MM.1S (cell line): ENCODE measurements around the gene HSBP1.

Source experiments
- DNase-seq: peaks from one replicate; pipeline ENCODE4 v3.0.0-alpha.2; 2015
- H2AFZ ChIP-seq: fragments of 300-600 bp; sonication (generic); 2 replicates; pipeline ENCODE4 v1.6.0; 2016; ENCODE audit warnings: antibody characterized with exemption, low read length
- H3F3A ChIP-seq: fragments of 300-600 bp; sonication (generic); 2 replicates; pipeline ENCODE4 v1.6.1; 2016; ENCODE audit warnings: mild to moderate bottlenecking, antibody characterized with exemption, low read length, moderate library complexity, mixed read lengths; ENCODE audit not compliant: insufficient read depth
- H3K27ac ChIP-seq: fragments of 300-600 bp; sonication (generic); 2 replicates; pipeline ENCODE4 v1.5.1; 2016; ENCODE audit warnings: mild to moderate bottlenecking, low read length
- H3K27me3 ChIP-seq: fragments of 300-600 bp; sonication (generic); replicated peaks from 2 replicates; pipeline ENCODE4 v1.6.0; 2016; ENCODE audit warnings: low read length; ENCODE audit not compliant: insufficient read depth
- H3K36me3 ChIP-seq: fragments of 300-600 bp; sonication (generic); replicated peaks from 2 replicates; pipeline ENCODE4 v1.6.1; 2016; ENCODE audit warnings: mild to moderate bottlenecking, low read length, mixed read lengths; ENCODE audit not compliant: insufficient read depth
- H3K4me1 ChIP-seq: fragments of 300-600 bp; sonication (generic); 2 replicates; pipeline ENCODE4 v1.6.1; 2016; ENCODE audit warnings: low read length, mixed read lengths
- H3K4me2 ChIP-seq: fragments of 300-600 bp; sonication (generic); 2 replicates; pipeline ENCODE4 v1.6.0; 2016; ENCODE audit warnings: low read depth, low read length
- H3K4me3 ChIP-seq: fragments of 300-600 bp; sonication (generic); 2 replicates; pipeline ENCODE4 v1.5.1; 2016; ENCODE audit warnings: low read length, mixed read lengths
- H3K79me2 ChIP-seq: fragments of 300-600 bp; sonication (generic); 2 replicates; pipeline ENCODE4 v1.6.1; 2016; ENCODE audit warnings: mixed run types, low read length, mixed read lengths
- H3K9ac ChIP-seq: fragments of 300-600 bp; sonication (generic); 2 replicates; pipeline ENCODE4 v1.6.1; 2016; ENCODE audit warnings: low read length, mixed read lengths
- H3K9me2 ChIP-seq: fragments of 300-600 bp; sonication (generic); replicated peaks from 2 replicates; pipeline ENCODE4 v1.6.1; 2016; ENCODE audit warnings: mild to moderate bottlenecking, low read length, mixed read lengths; ENCODE audit not compliant: insufficient read depth
- H3K9me3 ChIP-seq: fragments of 300-600 bp; sonication (generic); replicated peaks from 2 replicates; pipeline ENCODE4 v1.6.1; 2016; ENCODE audit warnings: mild to moderate bottlenecking, low read length, mixed read lengths; ENCODE audit not compliant: insufficient read depth
- H4K20me1 ChIP-seq: fragments of 300-600 bp; sonication (generic); 2 replicates; pipeline ENCODE4 v1.6.1; 2016; ENCODE audit warnings: mild to moderate bottlenecking, low read length, moderate library complexity, mixed read lengths; ENCODE audit not compliant: insufficient read depth
- EZH2 ChIP-seq: fragments of 300-600 bp; sonication (generic); optimal IDR thresholded peaks from 2 replicates; pipeline ENCODE3; 2017; ENCODE audit warnings: low read depth, mild to moderate bottlenecking, antibody characterized with exemption, low read length, mixed read lengths
- EZH2phosphoT487 ChIP-seq: fragments of 300-600 bp; sonication (generic); IDR thresholded peaks from 2 replicates; pipeline ENCODE4 v1.6.1; 2018; ENCODE audit warnings: antibody characterized with exemption, low read length
- TF ChIP-seq, protein P1 (sequence below): fragments of 300-600 bp; sonication (generic); IDR thresholded peaks from 2 replicates; pipeline ENCODE4 v1.5.1; 2016; ENCODE audit warnings: antibody characterized with exemption, low read length, mixed read lengths

Gene HSBP1

DNA sequence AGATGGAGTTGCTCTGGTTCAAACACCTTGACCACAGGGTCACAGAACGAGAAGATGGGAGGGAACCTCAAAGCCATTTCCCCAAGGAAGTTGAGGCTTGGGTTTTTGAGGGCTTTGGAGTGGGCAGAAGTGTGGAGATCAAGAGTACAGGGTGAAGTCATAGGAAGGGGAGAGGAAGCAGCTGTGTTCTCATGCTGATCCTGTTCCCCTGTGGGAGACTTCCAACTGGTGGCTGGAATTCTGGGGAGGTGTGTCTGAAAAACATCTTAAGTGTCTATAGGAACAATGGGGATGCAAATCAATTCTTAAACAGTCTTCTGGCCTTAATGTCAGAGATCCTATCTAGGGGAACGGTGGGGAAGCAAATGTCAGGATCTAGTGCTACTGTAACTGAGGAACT is 38.8 kb upstream of the HSBP1 start:
- H3F3A ChIP-seq, result no peaks in the 10 kb centered on the region
- no peaks in the 10 kb centered on the region for H3K9me3 ChIP-seq
- no peak overlapping the region for H2AFZ ChIP-seq
- H3K9ac ChIP-seq, result no peak overlapping the region
- H4K20me1 ChIP-seq, result no peaks in the 10 kb centered on the region
- no peaks in the 10 kb centered on the region for H3K4me1 ChIP-seq
- no peak overlapping the region for H3K4me3 ChIP-seq
- H3K4me2 ChIP-seq, result no peak overlapping the region
- H3K27me3 ChIP-seq, result no peaks in the 10 kb centered on the region
- H3K36me3 ChIP-seq, result no peaks in the 10 kb centered on the region
- no peak for TF ChIP-seq EZH2phosphoT487
- no peak for TF ChIP-seq EZH2
- TF ChIP-seq, protein P1, sequence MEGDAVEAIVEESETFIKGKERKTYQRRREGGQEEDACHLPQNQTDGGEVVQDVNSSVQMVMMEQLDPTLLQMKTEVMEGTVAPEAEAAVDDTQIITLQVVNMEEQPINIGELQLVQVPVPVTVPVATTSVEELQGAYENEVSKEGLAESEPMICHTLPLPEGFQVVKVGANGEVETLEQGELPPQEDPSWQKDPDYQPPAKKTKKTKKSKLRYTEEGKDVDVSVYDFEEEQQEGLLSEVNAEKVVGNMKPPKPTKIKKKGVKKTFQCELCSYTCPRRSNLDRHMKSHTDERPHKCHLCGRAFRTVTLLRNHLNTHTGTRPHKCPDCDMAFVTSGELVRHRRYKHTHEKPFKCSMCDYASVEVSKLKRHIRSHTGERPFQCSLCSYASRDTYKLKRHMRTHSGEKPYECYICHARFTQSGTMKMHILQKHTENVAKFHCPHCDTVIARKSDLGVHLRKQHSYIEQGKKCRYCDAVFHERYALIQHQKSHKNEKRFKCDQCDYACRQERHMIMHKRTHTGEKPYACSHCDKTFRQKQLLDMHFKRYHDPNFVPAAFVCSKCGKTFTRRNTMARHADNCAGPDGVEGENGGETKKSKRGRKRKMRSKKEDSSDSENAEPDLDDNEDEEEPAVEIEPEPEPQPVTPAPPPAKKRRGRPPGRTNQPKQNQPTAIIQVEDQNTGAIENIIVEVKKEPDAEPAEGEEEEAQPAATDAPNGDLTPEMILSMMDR, result no peak
- H3K9me2 ChIP-seq, result no peaks in the 10 kb centered on the region
- no peak for DNase-seq
- no peaks in the 10 kb centered on the region for H3K79me2 ChIP-seq
- H3K27ac ChIP-seq, result no peak overlapping the region

DNA sequence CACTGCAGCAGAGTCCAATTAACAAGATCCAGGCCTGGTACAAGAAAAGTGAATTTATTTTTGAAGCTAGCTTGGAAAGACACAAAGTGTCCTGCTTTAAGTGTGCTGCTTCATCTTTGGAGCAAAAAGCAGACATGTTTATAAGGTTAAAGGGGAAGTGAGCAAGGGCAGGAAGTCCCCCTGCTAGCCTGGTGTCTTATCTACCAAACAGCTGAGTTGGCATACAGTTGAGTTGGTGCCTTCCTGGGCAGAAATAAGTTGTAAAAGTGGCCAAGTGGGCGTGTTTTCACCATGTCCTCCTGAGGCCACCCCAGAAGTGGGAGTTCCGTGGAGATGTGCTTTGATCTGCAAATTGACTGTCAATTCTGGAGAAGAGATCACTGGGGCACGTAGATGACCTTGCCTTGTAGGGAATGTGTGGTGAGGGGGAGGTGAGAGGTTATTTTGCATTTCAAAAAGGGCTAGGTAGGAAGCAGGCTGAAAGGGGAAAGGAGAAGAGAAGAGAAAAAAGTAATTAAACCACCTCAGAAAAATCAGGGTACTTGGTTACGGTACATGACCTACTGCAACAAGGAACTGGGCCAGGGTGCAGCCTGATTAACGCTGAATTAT is 38.3 kb upstream of the HSBP1 start:
- H3K36me3 ChIP-seq, result no peaks in the 10 kb centered on the region
- no peaks in the 10 kb centered on the region for H3F3A ChIP-seq
- H3K4me1 ChIP-seq, result no peaks in the 10 kb centered on the region
- no peak overlapping the region for H3K9ac ChIP-seq
- TF ChIP-seq, protein P1, result no peak
- no peak for TF ChIP-seq EZH2
- TF ChIP-seq EZH2phosphoT487, result no peak
- no peaks in the 10 kb centered on the region for H3K27me3 ChIP-seq
- no peak overlapping the region for H2AFZ ChIP-seq
- no peak for DNase-seq
- no peaks in the 10 kb centered on the region for H3K9me3 ChIP-seq
- H4K20me1 ChIP-seq, result no peaks in the 10 kb centered on the region
- H3K27ac ChIP-seq, result no peak overlapping the region
- H3K9me2 ChIP-seq, result no peaks in the 10 kb centered on the region
- no peak overlapping the region for H3K4me2 ChIP-seq
- H3K79me2 ChIP-seq, result no peaks in the 10 kb centered on the region
- no peak overlapping the region for H3K4me3 ChIP-seq

DNA sequence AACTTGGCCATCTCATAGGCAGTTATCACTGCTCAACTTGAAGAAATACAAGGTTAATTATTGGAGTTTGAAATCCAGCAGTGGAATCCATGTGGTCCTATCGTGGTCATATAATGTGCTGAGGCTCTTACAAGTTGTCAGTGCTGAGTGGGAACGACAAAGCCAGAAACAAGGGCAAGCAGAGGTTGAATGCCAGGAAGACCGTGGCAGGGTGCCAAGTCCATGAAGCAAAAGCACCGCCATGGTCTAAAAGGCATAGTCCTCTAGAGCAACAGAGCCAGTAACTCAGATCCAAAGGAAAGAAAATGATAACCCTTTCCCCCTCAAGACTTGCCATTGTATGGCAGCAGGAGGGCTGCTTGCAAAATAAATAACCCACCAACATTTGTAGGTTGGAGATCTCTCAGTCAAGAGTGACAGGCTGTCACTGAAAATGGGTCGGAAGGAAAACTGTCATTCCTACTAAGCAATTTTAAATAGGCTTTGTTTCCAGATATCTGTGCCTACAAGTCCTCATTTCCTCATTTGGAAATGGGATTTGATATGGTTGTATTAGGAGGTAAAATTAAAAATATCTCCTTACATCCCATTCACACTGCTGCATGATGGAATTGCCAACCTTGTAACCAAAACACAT is 36.4 kb upstream of the HSBP1 start:
- Histone ChIP-seq H3K27ac (no peak overlapping the region), H3K9me3 (no peaks in the 10 kb centered on the region), H3K4me1 (no peaks in the 10 kb centered on the region), H3K9me2 (no peaks in the 10 kb centered on the region), H3K4me3 (no peak overlapping the region), H4K20me1 (no peaks in the 10 kb centered on the region), H3F3A (no peaks in the 10 kb centered on the region), H3K4me2 (no peak overlapping the region), H3K79me2 (no peaks in the 10 kb centered on the region), H2AFZ (no peak overlapping the region), H3K36me3 (no peaks in the 10 kb centered on the region), H3K27me3 (no peaks in the 10 kb centered on the region), H3K9ac (no peak overlapping the region)
- no peak for DNase-seq
- TF ChIP-seq, protein P1, result no peak
- TF ChIP-seq EZH2phosphoT487 (no peak), EZH2 (no peak)
